Measurements from ENCODE around the gene ERCC6L2. TPM values are rescaled to one million over a fixed set of nuclear protein-coding genes. Genes with fewer than 3 reads are reported as not detected.

Gene ERCC6L2
- total and polyA plus RNA-seq, 9 of the 15 experiments (the other 6 are each of a cell fraction or from before 2014, with no cell fraction given): 7.8 to 42.8 (median 23.6) TPM

DNA sequence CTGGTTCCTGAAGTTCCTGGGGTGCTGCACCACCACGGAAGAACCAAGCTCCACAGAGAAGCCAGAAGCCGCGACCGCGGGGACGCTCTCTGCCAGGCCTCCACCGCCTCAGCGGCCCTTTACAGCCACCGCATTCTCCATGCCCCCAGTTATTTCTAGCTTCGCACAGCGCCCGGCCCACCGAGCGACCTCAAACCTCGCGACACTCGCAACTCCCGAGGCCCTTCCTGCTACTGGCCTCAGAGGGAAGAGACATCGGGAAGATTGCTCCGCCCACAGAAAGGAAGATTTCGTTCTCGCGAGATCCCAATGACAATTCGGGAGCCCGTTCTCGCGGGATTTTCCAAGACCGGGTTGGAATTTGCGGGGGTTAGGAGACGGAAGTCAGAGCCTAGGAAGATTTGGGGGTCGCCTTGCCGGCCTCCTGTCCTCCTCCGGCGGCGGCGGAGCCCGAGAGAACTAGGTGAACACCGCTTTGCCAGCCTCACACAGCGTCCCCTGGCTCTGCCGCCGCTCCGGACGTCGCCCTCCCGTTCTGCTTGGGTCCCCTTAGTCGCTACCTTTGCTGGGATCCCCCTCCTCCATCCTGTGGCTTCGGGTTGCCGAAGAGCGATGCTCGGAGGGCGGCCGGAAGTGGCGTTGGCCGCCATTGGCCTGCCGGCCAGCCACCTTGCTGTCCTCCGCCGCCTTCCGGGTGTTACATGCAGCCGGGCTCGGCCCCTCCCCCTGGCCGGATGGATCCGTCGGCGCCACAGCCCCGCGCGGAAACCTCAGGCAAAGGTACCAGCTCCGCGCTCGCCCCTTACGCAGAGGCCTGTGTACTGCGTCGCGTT lies at the start of gene ERCC6L2 (continued):
- peak; percentile 98 for TF ChIP-seq ZBTB40 (IDR thresholded peaks at IDR 0.05)
- no peak for TF ChIP-seq ZBTB40 (CRISPR knock-in tag; IDR thresholded peaks at IDR 0.05)
- TF ChIP-seq MECOM (CRISPR knock-in tag; IDR thresholded peaks at IDR 0.05): no peak; the same call in 1 of the 2 replicates
- no peak for TF ChIP-seq USF1 (CRISPR knock-in tag; IDR thresholded peaks at IDR 0.05)
- TF ChIP-seq ELK1 (CRISPR knock-in tag; IDR thresholded peaks at IDR 0.05): no peak
- TF ChIP-seq, protein P1, sequence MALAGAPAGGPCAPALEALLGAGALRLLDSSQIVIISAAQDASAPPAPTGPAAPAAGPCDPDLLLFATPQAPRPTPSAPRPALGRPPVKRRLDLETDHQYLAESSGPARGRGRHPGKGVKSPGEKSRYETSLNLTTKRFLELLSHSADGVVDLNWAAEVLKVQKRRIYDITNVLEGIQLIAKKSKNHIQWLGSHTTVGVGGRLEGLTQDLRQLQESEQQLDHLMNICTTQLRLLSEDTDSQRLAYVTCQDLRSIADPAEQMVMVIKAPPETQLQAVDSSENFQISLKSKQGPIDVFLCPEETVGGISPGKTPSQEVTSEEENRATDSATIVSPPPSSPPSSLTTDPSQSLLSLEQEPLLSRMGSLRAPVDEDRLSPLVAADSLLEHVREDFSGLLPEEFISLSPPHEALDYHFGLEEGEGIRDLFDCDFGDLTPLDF (CRISPR knock-in tag; IDR thresholded peaks at IDR 0.05): no peak; the same call in 1 of the 2 replicates
- no peak for TF ChIP-seq HOMEZ (CRISPR knock-in tag; IDR thresholded peaks at IDR 0.05)
- TF ChIP-seq SP1 (CRISPR knock-in tag; IDR thresholded peaks at IDR 0.05): peak; percentile 91
- no peak for TF ChIP-seq GATA2 (CRISPR knock-in tag; IDR thresholded peaks at IDR 0.05)
- no peak for TF ChIP-seq BMI1 (IDR thresholded peaks at IDR 0.05; ENCODE audit: low read length)
- TF ChIP-seq ZNF224 (CRISPR knock-in tag; IDR thresholded peaks at IDR 0.05): no peak
- peak; percentile 87 for TF ChIP-seq HCFC1 (IDR thresholded peaks at IDR 0.05; ENCODE audit: low read depth, low read length)

Measured in K562 (cell line).